IMR-90 (cell line): ENCODE results near the gene DCLK1. TPM values are rescaled to one million over a fixed set of nuclear protein-coding genes. Genes with fewer than 3 reads are reported as not detected.

Experiments used
- ATAC-seq: fragments of 200-7000 bp; cut with Tn5 transposase; 2 replicates; pipeline ENCODE4 v1.9.1; 2020; ENCODE audit warnings: low read depth, mild to moderate bottlenecking, moderate library complexity
- BruUV-seq: library from RNA; stranded (reverse); fragments of 400-500 nt; replicated peaks from 2 replicates; lab custom pipeline; 2021; lab: Mats Ljungman, UMichigan
- CTCF ChIA-PET: fragments of 300-600 bp; formaldehyde crosslinking; extraction: SDS; loops from one replicate; lab custom pipeline; 2021; ENCODE audit warnings: antibody characterized with exemption; lab: Yijun Ruan, JAX
- POLR2A ChIA-PET: fragments of 300-600 bp; sonication (Branson Sonifier 250); formaldehyde crosslinking; loops from one replicate; lab custom pipeline; 2022; ENCODE audit warnings: antibody characterized with exemption; ENCODE audit not compliant: unreplicated experiment; lab: Charles Lee
- DNase-seq: peaks from one replicate; pipeline ENCODE4 v3.0.0; 2013
- H2AFZ ChIP-seq: replicated peaks from 2 replicates; pipeline ENCODE3; 2013; ENCODE audit warnings: low read length, mild to moderate bottlenecking; ENCODE audit not compliant: poor library complexity
- H2AK5ac ChIP-seq: 2 replicates; pipeline ENCODE4 v1.6.1; 2013; ENCODE audit warnings: low read depth, low read length, inconsistent platforms
- H2AK9ac ChIP-seq: replicated peaks from 2 replicates; pipeline ENCODE3; 2013; ENCODE audit warnings: mild to moderate bottlenecking, low read depth, low read length, moderate library complexity; ENCODE audit not compliant: poor library complexity
- H2BK120ac ChIP-seq: 2 replicates; pipeline ENCODE4 v1.6.1; 2013; ENCODE audit warnings: low read depth, low read length, inconsistent platforms
- H2BK15ac ChIP-seq: 3 replicates; pipeline ENCODE4 v1.6.1; 2013; ENCODE audit warnings: low read depth, low read length, inconsistent platforms
- H2BK20ac ChIP-seq: 2 replicates; pipeline ENCODE4 v1.6.1; 2013; ENCODE audit warnings: low read depth, mild to moderate bottlenecking, inconsistent platforms, low read length, moderate library complexity
- H2BK5ac ChIP-seq: 2 replicates; pipeline ENCODE4 v1.6.1; 2013; ENCODE audit warnings: mild to moderate bottlenecking, low read depth, low read length, inconsistent platforms; ENCODE audit not compliant: poor library complexity, severe bottlenecking
- H3K14ac ChIP-seq: replicated peaks from 2 replicates; pipeline ENCODE4 v1.6.1; 2013; ENCODE audit warnings: low read depth, low read length, inconsistent platforms
- H3K18ac ChIP-seq: 2 replicates; pipeline ENCODE4 v1.6.1; 2013; ENCODE audit warnings: low read depth, low read length, control low read depth
- H3K23ac ChIP-seq: 2 replicates; pipeline ENCODE4 v1.6.1; 2013; ENCODE audit warnings: low read depth, low read length, inconsistent platforms
- H3K27ac ChIP-seq: 2 replicates; pipeline ENCODE4 v1.5.1; 2013; ENCODE audit warnings: mild to moderate bottlenecking, control low read depth, low read length; ENCODE audit not compliant: insufficient read depth
- H3K27me3 ChIP-seq: 2 replicates; pipeline ENCODE4 v1.6.1; 2013; ENCODE audit warnings: low read length; ENCODE audit not compliant: control insufficient read depth, insufficient read depth
- H3K36me3 ChIP-seq: 2 replicates; pipeline ENCODE4 v1.6.1; 2013; ENCODE audit warnings: low read length, mixed read lengths; ENCODE audit not compliant: control insufficient read depth, insufficient read depth
- H3K4ac ChIP-seq: 2 replicates; pipeline ENCODE4 v1.6.1; 2013; ENCODE audit warnings: low read depth, low read length, inconsistent platforms
- H3K4me1 ChIP-seq: 2 replicates; pipeline ENCODE4 v1.6.1; 2013; ENCODE audit warnings: low read length, mixed read lengths; ENCODE audit not compliant: control insufficient read depth, insufficient read depth
- H3K4me2 ChIP-seq: 2 replicates; pipeline ENCODE4 v1.6.1; 2013; ENCODE audit warnings: low read depth, mild to moderate bottlenecking, control low read depth, low read length, moderate library complexity
- H3K4me3 ChIP-seq: 2 replicates; pipeline ENCODE4 v1.5.1; 2013; ENCODE audit warnings: low read depth, mild to moderate bottlenecking, control low read depth, low read length, moderate library complexity; ENCODE audit not compliant: insufficient read depth
- H3K56ac ChIP-seq: 2 replicates; pipeline ENCODE4 v1.6.1; 2013; ENCODE audit warnings: low read length, inconsistent platforms; ENCODE audit not compliant: insufficient read depth; ENCODE audit errors: extremely low read depth
- H3K79me1 ChIP-seq, 2 experiments: 2 replicates each; pipeline ENCODE4 v1.6.1; 2013; ENCODE audit warnings: low read length in 2 of 2, inconsistent platforms in 1 of 2, low read depth in 1 of 2
- H3K9ac ChIP-seq: 2 replicates; pipeline ENCODE4 v1.6.1; 2013; ENCODE audit warnings: low read depth, low read length, control low read depth
- H3K9me1 ChIP-seq: 2 replicates; pipeline ENCODE4 v1.6.1; 2013; ENCODE audit warnings: low read length, inconsistent platforms; ENCODE audit not compliant: insufficient read depth
- H3K9me3 ChIP-seq: 2 replicates; pipeline ENCODE4 v1.6.1; 2013; ENCODE audit warnings: low read length; ENCODE audit not compliant: control insufficient read depth, insufficient read depth
- H4K20me1 ChIP-seq: 2 replicates; pipeline ENCODE4 v1.6.1; 2013; ENCODE audit warnings: low read length, inconsistent platforms; ENCODE audit not compliant: insufficient read depth
- H4K5ac ChIP-seq: 2 replicates; pipeline ENCODE4 v1.6.1; 2013; ENCODE audit warnings: mild to moderate bottlenecking, low read depth, low read length, control low read depth
- H4K8ac ChIP-seq, 2 experiments: 2 replicates each; pipeline ENCODE4 v1.6.1; 2013; ENCODE audit warnings: low read depth in 2 of 2, low read length in 2 of 2, control low read depth in 1 of 2, inconsistent platforms in 1 of 2
- H4K91ac ChIP-seq: 2 replicates; pipeline ENCODE4 v1.6.1; 2013; ENCODE audit warnings: low read depth, low read length, inconsistent platforms; ENCODE audit not compliant: insufficient read depth
- BHLHE40 ChIP-seq: fragments of 150-350 bp; IDR thresholded peaks from 2 replicates; pipeline ENCODE4 v1.6.1; 2016; ENCODE audit warnings: mild to moderate bottlenecking, low read depth, low read length
- CHD1 ChIP-seq: IDR thresholded peaks from 2 replicates; pipeline ENCODE4 v1.6.1; 2012; ENCODE audit warnings: low read depth, low read length, improper control_type of control experiment
- FOS ChIP-seq: fragments of 150-350 bp; IDR thresholded peaks from 2 replicates; pipeline ENCODE4 v1.6.1; 2016; ENCODE audit warnings: low read depth, low read length
- MAFK ChIP-seq: IDR thresholded peaks from 2 replicates; pipeline ENCODE4 v1.6.1; 2012; ENCODE audit warnings: low read depth, low read length, improper control_type of control experiment
- MAZ ChIP-seq: IDR thresholded peaks from 2 replicates; pipeline ENCODE4 v1.6.1; 2012; ENCODE audit warnings: low read depth, mild to moderate bottlenecking, low read length, improper control_type of control experiment, moderate library complexity, borderline replicate concordance
- MXI1 ChIP-seq: IDR thresholded peaks from 2 replicates; pipeline ENCODE4 v1.6.1; 2012; ENCODE audit warnings: low read depth, mild to moderate bottlenecking, low read length, moderate library complexity, borderline replicate concordance
- RFX5 ChIP-seq: IDR thresholded peaks from 2 replicates; pipeline ENCODE4 v1.8.0; 2012; ENCODE audit warnings: low read depth, mild to moderate bottlenecking, low read length, moderate library complexity
- SMC3 ChIP-seq: fragments of 150-350 bp; IDR thresholded peaks from 2 replicates; pipeline ENCODE4 v1.6.1; 2016; ENCODE audit warnings: low read depth, mild to moderate bottlenecking, antibody characterized with exemption, low read length, moderate library complexity
- WGBS, 2 experiments: methylation state at CpG; one replicate each; pipeline versions ENCODE4 v1.1.5 to v1.1.7; 2013; ENCODE audit warnings: missing lambda C conversion rate in 2 of 2; ENCODE audit not compliant: insufficient read length in 1 of 2; ENCODE audit errors: extremely low coverage in 2 of 2; 5-methylcytosine and 5-hydroxymethylcytosine counted together
- dilution Hi-C: fragments of 300-500 bp; cut with HindIII; formaldehyde crosslinking; loops from one replicate; pipeline ENCODE4 v1.14.3; 2018; ENCODE audit warnings: low sequenced_read_pairs; ENCODE audit not compliant: unreplicated experiment
- in situ Hi-C: fragments of 300-500 bp; cut with MboI; formaldehyde crosslinking; loops from 3 replicates; pipeline ENCODE4 v1.14.3; 2019; ENCODE audit warnings: low sequenced_read_pairs, inconsistent platforms, mixed read lengths
- intact Hi-C: fragments of 100-400 bp; cut with micrococcal nuclease; formaldehyde crosslinking; loops from 2 replicates; pipeline ENCODE4 v1.10.0; 2022
- polyA plus RNA-seq, 3 experiments: library from polyadenylated mRNA; depleted of rRNA; stranded (reverse); fragments of >200 nt; gene quantifications; 2 replicates each; pipeline ENCODE4 v1.2.3, GENCODE V29; 2012; ENCODE audit warnings: low replicate concordance in 1 of 3
- total RNA-seq: library from RNA; depleted of rRNA; stranded (reverse); fragments of >200 nt; gene quantifications from 2 replicates; pipeline ENCODE4 v1.2.3, GENCODE V29; 2012
- TF ChIP-seq, protein P1 (sequence below): fragments of 150-350 bp; IDR thresholded peaks from 2 replicates; pipeline ENCODE4 v1.6.1; 2017; ENCODE audit warnings: mild to moderate bottlenecking, antibody characterized with exemption, low read length, low read depth
- TF ChIP-seq, protein P2 (sequence below): conservative IDR thresholded peaks from 2 replicates; pipeline ENCODE4 v1.5.1; 2012; ENCODE audit warnings: mild to moderate bottlenecking, low read depth, low read length, improper control_type of control experiment

Gene DCLK1
- total and polyA plus RNA-seq, 2 of the 4 experiments (the other 2 are of a cell fraction): under 0.01 to 0.02 TPM

DNA sequence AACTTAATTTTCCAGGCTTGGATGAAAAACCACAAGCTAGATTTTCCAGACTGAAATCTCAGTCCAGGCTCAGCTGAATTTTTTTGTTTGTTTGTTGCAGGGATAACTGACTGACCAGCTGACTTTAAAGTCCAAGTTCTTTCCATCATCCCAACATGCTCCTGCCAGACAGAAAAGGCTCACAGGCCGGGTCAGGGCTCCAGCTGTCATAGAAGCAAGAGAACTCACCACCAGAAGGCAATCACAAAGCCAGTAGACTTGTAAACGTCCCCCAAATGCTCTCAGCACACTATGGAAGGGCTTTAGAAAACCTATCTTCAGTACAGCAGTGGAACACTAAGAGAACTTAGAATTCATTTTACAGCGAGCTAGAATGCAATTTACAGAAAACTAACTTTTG, 25.5 kb downstream of the DCLK1 start:
- Histone ChIP-seq H3K9me3 (no peaks in the 10 kb centered on the region), H2BK15ac (no peak overlapping the region), H4K20me1 (no peaks in the 10 kb centered on the region), H3K27ac (no peak overlapping the region), H4K8ac (no peak overlapping the region), H3K18ac (no peak overlapping the region), H2AFZ (no peak overlapping the region), H3K27me3 (no peaks in the 10 kb centered on the region), H3K79me1 (no peaks in the 10 kb centered on the region), H3K36me3 (no peaks in the 10 kb centered on the region), H3K4ac (no peak overlapping the region), H3K9ac (no peak overlapping the region), H2AK5ac (no peak overlapping the region), H3K4me1 (no peaks in the 10 kb centered on the region), H3K4me2 (no peak overlapping the region), H2BK5ac (no peak overlapping the region), H2BK20ac (no peak overlapping the region), H3K14ac (no peak overlapping the region), H4K91ac (no peak overlapping the region), H2AK9ac (no peak overlapping the region), H3K9me1 (no peaks in the 10 kb centered on the region), H4K5ac (no peak overlapping the region), H3K56ac (no peak overlapping the region), H3K4me3 (no peak overlapping the region), H2BK120ac (no peak overlapping the region), H3K23ac (no peak overlapping the region)
- no peak for ATAC-seq
- in situ Hi-C loops (no loop called here), dilution Hi-C loops (no loop called here), intact Hi-C loops (no loop called here)
- no peak for TF ChIP-seq FOS
- no peak for TF ChIP-seq MAZ
- TF ChIP-seq, protein P1, sequence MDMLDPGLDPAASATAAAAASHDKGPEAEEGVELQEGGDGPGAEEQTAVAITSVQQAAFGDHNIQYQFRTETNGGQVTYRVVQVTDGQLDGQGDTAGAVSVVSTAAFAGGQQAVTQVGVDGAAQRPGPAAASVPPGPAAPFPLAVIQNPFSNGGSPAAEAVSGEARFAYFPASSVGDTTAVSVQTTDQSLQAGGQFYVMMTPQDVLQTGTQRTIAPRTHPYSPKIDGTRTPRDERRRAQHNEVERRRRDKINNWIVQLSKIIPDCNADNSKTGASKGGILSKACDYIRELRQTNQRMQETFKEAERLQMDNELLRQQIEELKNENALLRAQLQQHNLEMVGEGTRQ: no peak
- no peak for TF ChIP-seq RFX5
- TF ChIP-seq CHD1: no peak
- no peak for TF ChIP-seq SMC3
- TF ChIP-seq MXI1: no peak
- TF ChIP-seq MAFK: no peak
- TF ChIP-seq, protein P2, sequence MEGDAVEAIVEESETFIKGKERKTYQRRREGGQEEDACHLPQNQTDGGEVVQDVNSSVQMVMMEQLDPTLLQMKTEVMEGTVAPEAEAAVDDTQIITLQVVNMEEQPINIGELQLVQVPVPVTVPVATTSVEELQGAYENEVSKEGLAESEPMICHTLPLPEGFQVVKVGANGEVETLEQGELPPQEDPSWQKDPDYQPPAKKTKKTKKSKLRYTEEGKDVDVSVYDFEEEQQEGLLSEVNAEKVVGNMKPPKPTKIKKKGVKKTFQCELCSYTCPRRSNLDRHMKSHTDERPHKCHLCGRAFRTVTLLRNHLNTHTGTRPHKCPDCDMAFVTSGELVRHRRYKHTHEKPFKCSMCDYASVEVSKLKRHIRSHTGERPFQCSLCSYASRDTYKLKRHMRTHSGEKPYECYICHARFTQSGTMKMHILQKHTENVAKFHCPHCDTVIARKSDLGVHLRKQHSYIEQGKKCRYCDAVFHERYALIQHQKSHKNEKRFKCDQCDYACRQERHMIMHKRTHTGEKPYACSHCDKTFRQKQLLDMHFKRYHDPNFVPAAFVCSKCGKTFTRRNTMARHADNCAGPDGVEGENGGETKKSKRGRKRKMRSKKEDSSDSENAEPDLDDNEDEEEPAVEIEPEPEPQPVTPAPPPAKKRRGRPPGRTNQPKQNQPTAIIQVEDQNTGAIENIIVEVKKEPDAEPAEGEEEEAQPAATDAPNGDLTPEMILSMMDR: no peak
- no peak for TF ChIP-seq BHLHE40
- CTCF ChIA-PET: no interaction called here
- WGBS, 2 experiments: no CpG with 5 or more reads among the region's 3 CpGs
- no peak for DNase-seq
- no TSS peak for BruUV-seq
- POLR2A ChIA-PET: no interaction called here
